ENCODE results near the gene KRTAP10-7. TPM values are rescaled to one million over a fixed set of nuclear protein-coding genes. Genes with fewer than 3 reads are reported as not detected.
"Not testable (repeated sequence)": the region's sequence is repeated elsewhere in the genome, so short reads cannot be mapped to it uniquely, and the experiment has no call there.

Gene KRTAP10-7
- total RNA-seq, 1 experiment from 2014 or later = not detected

DNA sequence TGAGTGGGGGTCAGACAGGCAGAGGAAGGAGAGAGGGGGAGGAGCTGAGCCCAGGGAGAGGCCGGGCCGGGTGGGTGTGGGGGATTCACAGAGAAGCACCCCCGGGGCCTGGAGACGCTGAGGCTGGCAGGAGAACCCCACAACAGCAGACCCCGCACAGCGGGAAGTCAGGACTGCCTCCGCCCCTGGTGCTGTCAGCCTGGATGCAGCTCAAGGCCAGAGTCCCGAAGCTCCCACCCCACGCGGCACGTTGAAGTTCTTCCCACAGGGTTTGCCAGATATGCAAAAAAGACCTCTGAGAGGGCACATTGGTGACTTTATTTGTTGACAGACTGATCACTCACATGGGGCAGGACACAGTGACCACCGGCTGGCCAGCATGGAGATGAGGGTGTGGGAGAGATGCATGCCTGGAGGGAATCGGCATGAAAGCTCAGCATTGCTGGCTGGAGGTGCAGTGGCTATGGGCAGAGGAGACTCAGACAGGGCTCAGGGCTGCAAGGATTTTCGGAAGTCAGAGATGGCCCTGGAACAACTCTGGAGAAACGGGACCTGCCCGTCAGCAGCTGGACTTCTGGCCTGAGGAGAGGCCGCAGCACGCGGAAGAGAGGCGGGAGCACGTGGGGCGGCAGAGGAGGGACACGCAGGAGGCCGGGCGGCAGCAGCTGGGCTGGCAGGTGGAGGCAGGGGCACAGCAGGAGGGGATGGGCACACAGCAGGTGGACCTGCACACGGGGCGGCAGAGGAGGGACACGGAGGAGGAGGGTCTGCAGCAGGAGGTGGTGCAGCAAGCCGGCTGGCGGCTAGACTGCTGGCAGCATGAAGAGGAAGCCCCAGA is 42.7 kb upstream of the KRTAP10-7 start:
- H2AFZ ChIP-seq (ENCODE audit: low read length) = no peak overlapping the region
- no peaks in the 10 kb centered on the region for H3K79me2 ChIP-seq (ENCODE audit: low read length)
- H3K27me3 ChIP-seq (ENCODE audit: low read length) = no peaks in the 10 kb centered on the region
- no peaks in the 10 kb centered on the region for H3K9me2 ChIP-seq (replicated peaks; ENCODE audit: insufficient read depth, low read length)
- DNase-seq = no peak
- H3K4me2 ChIP-seq (ENCODE audit: low read depth, low read length, poor library complexity, severe bottlenecking) = no peak overlapping the region
- no peaks in the 10 kb centered on the region for H4K20me1 ChIP-seq (ENCODE audit: insufficient read depth, low read depth, low read length)
- no peaks in the 10 kb centered on the region; the same call in 1 of the 2 replicates for H3K4me1 ChIP-seq (ENCODE audit: low read length)
- H3K4me3 ChIP-seq (ENCODE audit: low read length) = no peak overlapping the region
- H3K9me3 ChIP-seq (ENCODE audit: low read length) = no peaks in the 10 kb centered on the region
- no peaks in the 10 kb centered on the region for H3K36me3 ChIP-seq (ENCODE audit: insufficient read depth, low read length)
- H3K27ac ChIP-seq (ENCODE audit: low read length) = no peak overlapping the region
- no peak overlapping the region for H3K9ac ChIP-seq (ENCODE audit: low read length)

DNA sequence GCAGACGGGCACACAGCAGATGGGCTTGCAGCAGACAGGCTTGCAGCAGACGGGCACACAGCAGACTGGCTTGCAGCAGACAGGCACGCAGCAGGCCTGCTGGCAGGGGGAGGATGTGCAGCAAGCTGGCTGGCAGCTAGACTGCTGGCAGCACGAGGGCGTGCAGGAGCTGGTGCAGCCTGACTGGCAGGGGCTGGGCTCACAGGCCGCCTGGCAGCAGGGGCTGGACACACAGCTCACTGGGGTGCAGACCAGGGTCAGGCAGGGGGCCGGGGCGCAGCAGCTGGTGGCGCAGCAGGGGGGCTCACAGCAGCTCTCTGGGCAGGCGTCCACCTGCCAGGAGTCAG is 42.1 kb upstream of the KRTAP10-7 start:
- not testable (repeated sequence) for H3K36me3 ChIP-seq (ENCODE audit: insufficient read depth, low read length); H3K4me3 ChIP-seq (ENCODE audit: low read length); H2AFZ ChIP-seq (ENCODE audit: low read length); H3K9me3 ChIP-seq (ENCODE audit: low read length); H3K4me2 ChIP-seq (ENCODE audit: low read depth, low read length, poor library complexity, severe bottlenecking); H3K4me1 ChIP-seq (ENCODE audit: low read length); H3K9me2 ChIP-seq (replicated peaks; ENCODE audit: insufficient read depth, low read length); H3K27me3 ChIP-seq (ENCODE audit: low read length); H3K79me2 ChIP-seq (ENCODE audit: low read length); H4K20me1 ChIP-seq (ENCODE audit: insufficient read depth, low read depth, low read length); DNase-seq; H3K9ac ChIP-seq (ENCODE audit: low read length); H3K27ac ChIP-seq (ENCODE audit: low read length)

DNA sequence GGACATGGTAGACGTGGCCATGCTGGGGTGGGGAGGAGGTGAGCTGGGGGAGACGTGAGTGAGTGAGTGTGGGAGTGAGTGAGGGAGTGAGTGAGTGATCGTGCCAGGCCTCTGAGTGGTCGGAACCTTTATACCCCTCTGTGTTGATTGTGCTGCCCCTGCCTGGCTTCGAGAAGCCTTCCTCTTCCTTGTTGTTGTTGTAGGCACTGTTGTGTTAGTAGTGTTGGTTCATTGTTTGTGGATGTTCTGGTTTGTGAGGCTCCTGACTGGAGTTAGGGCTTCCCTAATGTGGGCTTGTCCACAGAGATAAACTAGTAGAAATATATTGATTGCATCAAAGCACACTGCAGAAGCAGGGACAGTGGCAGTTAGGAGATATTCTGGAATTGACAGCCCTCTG is 41.7 kb upstream of the KRTAP10-7 start, which contains the start of gene KRTAP10-3:
Gene KRTAP10-3, minus strand, starts transcription at position 101 of the 400 bp plus-strand sequence. Its CDS starts 80 bp downstream, at position 21.
- Histone ChIP-seq H4K20me1 (ENCODE audit: insufficient read depth, low read depth, low read length) (no peaks in the 10 kb centered on the region), H3K9ac (ENCODE audit: low read length) (no peak within 1 kb of the TSS), H3K36me3 (ENCODE audit: insufficient read depth, low read length) (no peaks in the 10 kb centered on the region), H3K9me2 (replicated peaks; ENCODE audit: insufficient read depth, low read length) (no peaks in the 10 kb centered on the region), H3K4me2 (ENCODE audit: low read depth, low read length, poor library complexity, severe bottlenecking) (no peak within 1 kb of the TSS), H3K27me3 (ENCODE audit: low read length) (no peaks in the 10 kb centered on the region), H3K4me3 (ENCODE audit: low read length) (no peak within 1 kb of the TSS), H3K27ac (ENCODE audit: low read length) (no peak within 1 kb of the TSS), H3K79me2 (ENCODE audit: low read length) (no peaks in the 10 kb centered on the region), H3K4me1 (ENCODE audit: low read length) (no peaks in the 10 kb centered on the region; the same call in 1 of the 2 replicates), H3K9me3 (ENCODE audit: low read length) (no peaks in the 10 kb centered on the region), H2AFZ (ENCODE audit: low read length) (no peak within 1 kb of the TSS)
- DNase-seq = no peak

DNA sequence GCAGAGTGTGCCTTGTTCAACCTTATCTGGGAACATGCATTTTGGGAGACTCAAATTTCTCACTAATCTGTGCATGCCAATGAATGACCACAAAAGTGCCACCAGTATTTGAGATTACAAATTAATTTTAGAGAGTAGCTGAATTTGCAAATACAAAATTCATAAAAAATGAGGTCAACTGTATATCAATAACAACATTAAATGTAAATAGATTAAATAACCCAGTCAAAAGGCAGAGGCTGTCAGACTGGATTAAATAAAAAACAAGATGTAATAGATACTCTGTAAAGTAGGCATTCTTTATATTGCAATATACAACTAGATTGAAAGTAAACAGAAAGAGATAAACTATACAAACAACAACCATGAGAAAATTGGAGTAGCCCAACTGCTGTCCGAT is 36.3 kb upstream of the KRTAP10-7 start:
- no peak overlapping the region for H2AFZ ChIP-seq (ENCODE audit: low read length)
- H3K4me2 ChIP-seq (ENCODE audit: low read depth, low read length, poor library complexity, severe bottlenecking) = no peak overlapping the region
- H3K79me2 ChIP-seq (ENCODE audit: low read length) = no peaks in the 10 kb centered on the region
- H3K9me2 ChIP-seq (replicated peaks; ENCODE audit: insufficient read depth, low read length) = no peaks in the 10 kb centered on the region
- H3K4me3 ChIP-seq (ENCODE audit: low read length) = no peak overlapping the region
- no peak overlapping the region for H3K9ac ChIP-seq (ENCODE audit: low read length)
- H3K9me3 ChIP-seq (ENCODE audit: low read length) = no peaks in the 10 kb centered on the region
- DNase-seq = no peak
- H3K27me3 ChIP-seq (ENCODE audit: low read length) = no peaks in the 10 kb centered on the region
- peaks cover 11% of the 10 kb centered on the region for H3K4me1 ChIP-seq (ENCODE audit: low read length)
- H4K20me1 ChIP-seq (ENCODE audit: insufficient read depth, low read depth, low read length) = no peaks in the 10 kb centered on the region
- no peak overlapping the region for H3K27ac ChIP-seq (ENCODE audit: low read length)
- H3K36me3 ChIP-seq (ENCODE audit: insufficient read depth, low read length) = no peaks in the 10 kb centered on the region

DNA sequence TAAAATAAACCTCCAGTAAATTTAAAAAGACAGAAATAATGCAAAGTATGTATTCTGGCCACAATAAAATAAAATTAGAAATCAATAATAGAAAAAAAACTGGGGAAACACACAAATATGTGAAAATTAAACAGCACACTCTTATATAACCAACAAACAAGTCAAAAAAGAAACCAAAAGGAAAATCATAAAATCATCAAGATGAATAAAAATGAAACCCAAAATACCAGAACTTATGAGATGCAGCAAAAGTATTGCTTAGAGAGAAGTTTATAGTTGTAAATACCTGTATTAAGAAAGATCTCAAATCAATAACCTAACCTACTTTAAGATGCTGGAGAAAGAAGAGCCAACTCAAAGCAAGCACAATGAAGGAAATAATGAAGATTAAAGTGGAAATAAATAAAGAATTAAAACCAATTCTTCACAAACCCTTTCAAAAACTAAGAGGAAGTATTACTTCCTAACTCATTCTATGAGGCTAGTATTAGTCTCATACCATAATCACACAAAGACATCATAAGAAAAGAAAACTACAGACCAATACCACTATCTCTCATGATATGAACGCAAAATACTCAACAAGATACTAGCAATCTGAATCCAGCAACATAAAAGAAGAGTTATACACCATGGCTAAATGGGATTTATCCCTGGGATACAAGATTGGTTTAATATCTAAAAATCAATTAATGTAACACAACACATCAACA is 35.4 kb upstream of the KRTAP10-7 start:
- H3K27ac ChIP-seq (ENCODE audit: low read length) = no peak overlapping the region
- no peaks in the 10 kb centered on the region for H3K27me3 ChIP-seq (ENCODE audit: low read length)
- no peaks in the 10 kb centered on the region for H3K79me2 ChIP-seq (ENCODE audit: low read length)
- DNase-seq = no peak
- no peaks in the 10 kb centered on the region for H3K9me2 ChIP-seq (replicated peaks; ENCODE audit: insufficient read depth, low read length)
- peaks cover 11% of the 10 kb centered on the region for H3K4me1 ChIP-seq (ENCODE audit: low read length)
- no peak overlapping the region for H3K4me2 ChIP-seq (ENCODE audit: low read depth, low read length, poor library complexity, severe bottlenecking)
- no peak overlapping the region for H3K4me3 ChIP-seq (ENCODE audit: low read length)
- no peaks in the 10 kb centered on the region for H3K9me3 ChIP-seq (ENCODE audit: low read length)
- no peaks in the 10 kb centered on the region for H4K20me1 ChIP-seq (ENCODE audit: insufficient read depth, low read depth, low read length)
- H3K36me3 ChIP-seq (ENCODE audit: insufficient read depth, low read length) = no peaks in the 10 kb centered on the region
- H2AFZ ChIP-seq (ENCODE audit: low read length) = no peak overlapping the region
- H3K9ac ChIP-seq (ENCODE audit: low read length) = no peak overlapping the region

DNA sequence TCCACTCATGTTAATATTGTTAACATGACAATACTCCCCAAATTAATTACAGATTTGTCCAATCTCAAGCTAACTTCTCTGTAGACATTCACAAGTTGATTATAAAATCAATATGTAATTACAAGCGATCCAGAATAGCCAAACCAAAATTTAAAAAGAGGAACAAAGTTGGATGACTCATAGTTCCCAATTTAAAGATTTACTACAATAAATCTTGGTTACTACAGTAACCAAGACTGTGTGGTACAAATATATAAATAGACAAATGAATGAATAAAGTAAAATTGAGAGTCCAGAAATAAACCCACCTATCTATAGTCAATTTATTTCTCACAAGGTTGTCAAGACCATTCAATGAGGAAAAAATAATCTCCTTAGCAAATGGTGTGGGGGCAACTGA is 34.0 kb upstream of the KRTAP10-7 start:
- no peaks in the 10 kb centered on the region for H3K27me3 ChIP-seq (ENCODE audit: low read length)
- no peaks in the 10 kb centered on the region for H3K9me3 ChIP-seq (ENCODE audit: low read length)
- H3K4me3 ChIP-seq (ENCODE audit: low read length) = no peak overlapping the region
- no peak overlapping the region for H3K27ac ChIP-seq (ENCODE audit: low read length)
- H3K36me3 ChIP-seq (ENCODE audit: insufficient read depth, low read length) = no peaks in the 10 kb centered on the region
- H4K20me1 ChIP-seq (ENCODE audit: insufficient read depth, low read depth, low read length) = no peaks in the 10 kb centered on the region
- no peak overlapping the region for H2AFZ ChIP-seq (ENCODE audit: low read length)
- no peak overlapping the region for H3K9ac ChIP-seq (ENCODE audit: low read length)
- H3K79me2 ChIP-seq (ENCODE audit: low read length) = no peaks in the 10 kb centered on the region
- H3K4me2 ChIP-seq (ENCODE audit: low read depth, low read length, poor library complexity, severe bottlenecking) = peak overlapping the region; percentile 10
- no peaks in the 10 kb centered on the region for H3K9me2 ChIP-seq (replicated peaks; ENCODE audit: insufficient read depth, low read length)
- peak; percentile 68 for DNase-seq
- peaks cover 11% of the 10 kb centered on the region for H3K4me1 ChIP-seq (ENCODE audit: low read length)

DNA sequence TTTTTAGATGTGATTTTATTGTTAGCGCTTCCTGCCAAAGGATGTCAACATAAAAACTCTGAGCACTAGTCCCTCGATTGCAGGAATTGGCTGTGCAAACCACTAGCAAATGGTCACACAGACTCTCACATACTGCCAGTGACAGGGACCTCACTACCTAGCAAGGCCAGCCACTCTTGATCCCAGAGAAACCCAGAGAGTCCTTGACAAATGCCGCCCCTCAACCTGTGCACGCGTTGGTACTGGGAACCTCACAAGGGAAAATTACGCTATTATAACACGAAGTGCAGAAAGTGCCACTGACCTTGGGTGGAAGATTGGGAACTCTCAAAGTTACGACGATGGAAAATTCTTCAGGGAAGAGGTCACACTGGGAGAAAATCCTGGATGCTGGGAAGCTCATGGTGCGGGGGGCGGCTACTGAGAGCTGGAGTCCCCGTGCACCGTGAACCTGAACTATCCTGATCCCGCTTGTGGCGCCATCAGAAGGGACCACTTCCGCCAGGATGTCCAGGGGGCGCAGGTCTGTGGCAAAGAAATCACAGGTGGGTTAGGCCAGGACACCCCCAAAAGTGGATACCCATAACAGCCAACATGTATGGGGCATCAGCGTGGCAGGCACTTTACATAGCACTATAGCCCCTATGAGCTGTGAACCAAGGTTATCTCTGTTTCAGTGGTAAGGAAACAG is 32.8 kb upstream of the KRTAP10-7 start:
- H4K20me1 ChIP-seq (ENCODE audit: insufficient read depth, low read depth, low read length) = no peaks in the 10 kb centered on the region
- H3K4me1 ChIP-seq (ENCODE audit: low read length) = peaks cover 11% of the 10 kb centered on the region
- H3K36me3 ChIP-seq (ENCODE audit: insufficient read depth, low read length) = no peaks in the 10 kb centered on the region
- H3K4me2 ChIP-seq (ENCODE audit: low read depth, low read length, poor library complexity, severe bottlenecking) = no peak overlapping the region
- H3K9ac ChIP-seq (ENCODE audit: low read length) = no peak overlapping the region
- no peak overlapping the region for H2AFZ ChIP-seq (ENCODE audit: low read length)
- H3K4me3 ChIP-seq (ENCODE audit: low read length) = no peak overlapping the region
- no peaks in the 10 kb centered on the region for H3K79me2 ChIP-seq (ENCODE audit: low read length)
- DNase-seq = no peak
- no peak overlapping the region for H3K27ac ChIP-seq (ENCODE audit: low read length)
- H3K9me3 ChIP-seq (ENCODE audit: low read length) = no peaks in the 10 kb centered on the region
- no peaks in the 10 kb centered on the region for H3K27me3 ChIP-seq (ENCODE audit: low read length)
- no peaks in the 10 kb centered on the region for H3K9me2 ChIP-seq (replicated peaks; ENCODE audit: insufficient read depth, low read length)

DNA sequence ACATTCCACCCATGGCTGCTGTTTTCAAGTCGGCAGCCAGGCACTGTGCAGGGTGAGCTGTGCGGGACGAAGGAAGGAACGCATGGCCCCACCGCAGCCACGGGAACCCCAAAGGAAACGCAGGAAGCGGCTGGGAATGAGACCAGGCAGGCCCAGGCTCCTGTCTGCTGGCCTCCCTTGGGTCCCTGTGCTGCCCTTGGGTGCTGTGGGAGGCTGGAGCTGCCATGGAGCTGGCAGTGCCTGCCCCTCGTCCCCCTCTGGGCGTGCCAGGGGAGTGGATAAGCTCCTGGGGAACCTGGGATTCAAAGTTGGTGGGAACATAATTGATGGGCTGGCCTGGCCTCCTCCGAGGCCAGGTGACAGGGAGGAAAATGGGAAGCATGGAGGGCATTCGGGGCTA is 32.1 kb upstream of the KRTAP10-7 start:
- Histone ChIP-seq H3K27ac (ENCODE audit: low read length) (no peak overlapping the region), H3K9me2 (replicated peaks; ENCODE audit: insufficient read depth, low read length) (no peaks in the 10 kb centered on the region), H3K9me3 (ENCODE audit: low read length) (no peaks in the 10 kb centered on the region)

More for the DNA sequence above, 32.1 kb upstream of the KRTAP10-7 start:
- Histone ChIP-seq H3K4me3 (ENCODE audit: low read length) (no peak overlapping the region), H3K27me3 (ENCODE audit: low read length) (no peaks in the 10 kb centered on the region), H2AFZ (ENCODE audit: low read length) (no peak overlapping the region), H3K9ac (ENCODE audit: low read length) (no peak overlapping the region), H3K79me2 (ENCODE audit: low read length) (no peaks in the 10 kb centered on the region), H3K4me1 (ENCODE audit: low read length) (peaks cover 11% of the 10 kb centered on the region), H4K20me1 (ENCODE audit: insufficient read depth, low read depth, low read length) (no peaks in the 10 kb centered on the region), H3K36me3 (ENCODE audit: insufficient read depth, low read length) (no peaks in the 10 kb centered on the region), H3K4me2 (ENCODE audit: low read depth, low read length, poor library complexity, severe bottlenecking) (no peak overlapping the region)
- DNase-seq = no peak

All from Karpas-422 (cell line).